ENCODE results near the gene LMAN2L. TPM values are rescaled to one million over a fixed set of nuclear protein-coding genes. Genes with fewer than 3 reads are reported as not detected.
"Not testable (repeated sequence)": the region's sequence is repeated elsewhere in the genome, so short reads cannot be mapped to it uniquely, and the experiment has no call there.

LMAN2L gene
- polyA plus RNA-seq, 1 experiment = 29.6 TPM

- DNase-seq (ENCODE audit: low read depth) = no peak
- CTCF ChIA-PET = interaction anchor here (0.8 kb wide), 1 partner anchor 11 kb away, joined by 3 read pairs; no protein-coding TSS in a partner anchor
- no peaks in the 10 kb centered on the region for H3K27me3 ChIP-seq (ENCODE audit: control insufficient read depth, insufficient read depth, low read length)
- POLR2A ChIA-PET = no interaction called here
- no peak overlapping the region for H3K4me3 ChIP-seq (ENCODE audit: low read depth, low read length)
- TF ChIP-seq CTCF (IDR thresholded peaks at IDR 0.05; ENCODE audit: insufficient read depth, low read depth, low read length) = no peak
- no peaks in the 10 kb centered on the region for H3K36me3 ChIP-seq (ENCODE audit: control insufficient read depth, insufficient read depth, low read length)
Observed at GRCh38 chr2:96668771-96669170, 71.1 kb downstream of the LMAN2L start.

- POLR2A ChIA-PET; DNase-seq (ENCODE audit: low read depth); H3K27me3 ChIP-seq (ENCODE audit: control insufficient read depth, insufficient read depth, low read length); H3K36me3 ChIP-seq (ENCODE audit: control insufficient read depth, insufficient read depth, low read length); H3K4me3 ChIP-seq (ENCODE audit: low read depth, low read length); CTCF ChIA-PET: not testable (repeated sequence)
Observed at GRCh38 chr2:96665717-96666116, 74.1 kb downstream of the LMAN2L start.

GRCh38 chr2:96665083-96665569 lies 74.7 kb downstream of the LMAN2L start:
- Histone ChIP-seq H3K4me3 (ENCODE audit: low read depth, low read length) (no peak overlapping the region), H3K36me3 (ENCODE audit: control insufficient read depth, insufficient read depth, low read length) (no peaks in the 10 kb centered on the region), H3K27me3 (ENCODE audit: control insufficient read depth, insufficient read depth, low read length) (no peaks in the 10 kb centered on the region)
- ChIA-PET POLR2A (no interaction called here), CTCF (interaction anchor here (0.6 to 1.0 kb wide), 3 partner anchors 73 to 491 kb away, joined by 3 read pairs; no protein-coding TSS in a partner anchor)
- DNase-seq (ENCODE audit: low read depth) = peak; percentile 99
- TF ChIP-seq CTCF (IDR thresholded peaks at IDR 0.05; ENCODE audit: insufficient read depth, low read depth, low read length) = no peak

GRCh38 chr2:96664366-96664925 lies 75.4 kb downstream of the LMAN2L start:
- no peak overlapping the region for H3K4me3 ChIP-seq (ENCODE audit: low read depth, low read length)
- no peaks in the 10 kb centered on the region for H3K36me3 ChIP-seq (ENCODE audit: control insufficient read depth, insufficient read depth, low read length)
- ChIA-PET POLR2A (no interaction called here), CTCF (interaction anchor here (0.6 to 1.3 kb wide), 4 partner anchors 74 to 490 kb away, joined by 3 to 6 read pairs (median 3); no protein-coding TSS in a partner anchor)
- TF ChIP-seq CTCF (IDR thresholded peaks at IDR 0.05; ENCODE audit: insufficient read depth, low read depth, low read length) = no peak
- no peak for DNase-seq (ENCODE audit: low read depth)
- no peaks in the 10 kb centered on the region for H3K27me3 ChIP-seq (ENCODE audit: control insufficient read depth, insufficient read depth, low read length)

- ChIA-PET CTCF (interaction anchor here (1.3 kb wide), 1 partner anchor 99 kb away, joined by 6 read pairs; no protein-coding TSS in a partner anchor), POLR2A (no interaction called here)
- Histone ChIP-seq H3K36me3 (ENCODE audit: control insufficient read depth, insufficient read depth, low read length) (no peaks in the 10 kb centered on the region), H3K27me3 (ENCODE audit: control insufficient read depth, insufficient read depth, low read length) (no peaks in the 10 kb centered on the region), H3K4me3 (ENCODE audit: low read depth, low read length) (no peak overlapping the region)
- TF ChIP-seq CTCF (IDR thresholded peaks at IDR 0.05; ENCODE audit: insufficient read depth, low read depth, low read length) = no peak
- DNase-seq (ENCODE audit: low read depth) = no peak
Observed at GRCh38 chr2:96663829-96664228, 76.0 kb downstream of the LMAN2L start.

- Histone ChIP-seq H3K27me3 (ENCODE audit: control insufficient read depth, insufficient read depth, low read length) (no peaks in the 10 kb centered on the region), H3K4me3 (ENCODE audit: low read depth, low read length) (no peak overlapping the region), H3K36me3 (ENCODE audit: control insufficient read depth, insufficient read depth, low read length) (no peaks in the 10 kb centered on the region)
- CTCF ChIA-PET = interaction anchor here (1.3 kb wide), 1 partner anchor 99 kb away, joined by 6 read pairs; no protein-coding TSS in a partner anchor
- TF ChIP-seq CTCF (IDR thresholded peaks at IDR 0.05; ENCODE audit: insufficient read depth, low read depth, low read length) = no peak
- POLR2A ChIA-PET = no interaction called here
- DNase-seq (ENCODE audit: low read depth) = no peak
Observed at GRCh38 chr2:96663177-96663576, 76.7 kb downstream of the LMAN2L start.

Data from BJ (cell line).